ENCODE measurements around the gene C1QTNF1.

The C1QTNF1 gene

DNA sequence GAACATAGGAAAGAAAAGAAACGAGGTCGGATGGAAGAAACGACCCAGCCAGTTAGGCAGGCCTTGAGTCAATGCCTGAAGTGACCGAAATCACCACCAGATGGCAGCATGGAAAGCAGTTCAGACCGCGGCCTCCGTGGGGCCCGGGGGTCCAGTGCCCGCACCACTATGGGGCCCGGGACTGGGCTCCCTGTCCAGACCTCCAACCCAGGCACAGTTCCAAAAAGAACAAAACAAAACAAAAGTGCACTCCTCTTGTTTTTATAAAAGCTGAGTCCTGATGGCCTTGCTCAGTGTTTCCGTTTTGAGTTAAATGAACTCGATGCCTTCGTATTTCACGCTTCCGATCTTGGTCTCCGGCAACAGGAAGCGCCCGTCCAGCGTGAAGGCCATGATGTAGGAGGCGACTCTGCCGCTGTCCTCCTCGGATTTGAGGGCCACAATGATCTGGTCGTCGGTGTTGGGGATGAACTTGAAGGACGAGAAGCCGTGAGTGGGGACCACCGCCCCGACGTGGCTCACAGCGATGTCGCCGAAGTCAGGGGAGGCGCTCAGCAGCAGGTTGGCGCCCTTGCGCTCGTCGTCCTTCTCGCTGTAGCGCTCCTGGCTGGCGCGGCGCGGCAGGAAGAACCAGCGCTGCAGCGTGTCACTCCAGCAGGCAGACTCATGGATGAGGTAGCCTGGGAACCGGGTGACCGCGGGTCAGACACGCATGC lies 30.6 kb upstream of the C1QTNF1 start:
- DNase-seq: peak in 3 of 5 experiments; percentile 31 to 43 (median 36)

DNA sequence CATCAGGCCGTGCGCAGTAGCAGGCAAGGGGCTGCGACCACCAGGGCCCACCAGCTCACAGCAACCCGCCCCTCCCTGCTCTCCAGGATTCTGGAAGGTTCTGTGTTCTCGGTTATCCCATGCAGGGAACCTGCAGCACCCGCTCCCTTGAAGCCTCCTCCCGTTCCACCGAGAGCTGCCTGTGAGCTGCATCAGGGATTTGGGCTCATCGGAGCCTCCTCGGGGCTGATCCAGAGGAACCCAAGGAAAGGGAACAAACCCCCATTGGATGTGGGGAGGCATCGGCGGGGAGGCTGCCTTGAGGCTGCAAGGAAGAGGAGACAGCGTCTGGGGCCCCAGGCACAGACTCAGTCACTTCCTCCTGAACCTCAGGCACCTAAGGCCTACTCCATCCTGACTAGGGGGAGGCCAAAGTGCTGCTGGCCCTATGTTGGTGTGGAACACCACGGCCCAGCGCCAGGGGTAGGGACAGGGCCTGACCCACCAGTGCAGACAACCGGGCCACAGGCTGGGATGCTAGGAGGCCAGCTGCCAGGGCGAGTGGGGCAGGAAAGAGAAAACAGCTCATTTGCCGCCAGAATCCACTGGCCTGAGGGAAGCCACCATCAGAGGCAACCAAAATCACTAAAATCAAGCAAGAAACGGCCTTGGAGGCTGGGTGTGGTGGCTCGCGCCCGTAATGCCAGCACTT lies 29.8 kb upstream of the C1QTNF1 start:
- no peak for DNase-seq

DNA sequence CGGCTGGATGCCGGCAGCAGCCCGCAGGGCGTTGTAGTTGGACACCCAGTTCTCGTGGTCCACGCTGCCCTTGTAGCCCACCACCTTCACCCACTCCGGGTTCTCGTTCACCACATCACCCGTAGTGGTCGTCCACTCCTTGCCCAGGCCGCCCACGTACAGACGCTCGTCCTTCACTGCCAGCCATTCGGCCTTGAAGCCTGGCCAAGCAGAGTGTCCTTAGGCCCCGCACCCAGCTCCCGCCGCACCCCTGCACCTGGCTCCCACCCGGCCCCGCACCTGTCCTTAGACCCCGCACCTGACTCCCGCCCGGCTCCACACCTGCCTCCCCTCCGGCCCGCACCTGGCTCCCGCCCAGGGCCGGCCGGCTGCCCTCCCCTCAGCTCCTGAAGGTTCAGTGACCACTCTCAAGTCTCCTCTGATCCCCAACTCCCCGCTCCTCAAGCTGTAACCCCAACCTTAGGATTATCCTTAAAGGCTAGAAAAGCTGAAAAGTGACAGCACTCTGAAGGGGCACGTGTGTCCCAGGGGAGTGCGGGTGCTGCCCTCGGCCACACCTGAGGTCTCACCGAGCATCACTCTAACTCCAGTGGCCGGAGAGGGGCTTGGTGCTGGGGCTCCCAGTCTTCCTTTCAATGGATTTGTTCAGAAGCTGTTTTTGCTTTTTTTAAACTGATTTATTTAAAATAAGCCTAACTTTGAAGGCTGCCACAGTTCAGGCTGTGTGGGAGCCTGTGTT lies 28.8 kb upstream of the C1QTNF1 start:
- DNase-seq: no peak

DNA sequence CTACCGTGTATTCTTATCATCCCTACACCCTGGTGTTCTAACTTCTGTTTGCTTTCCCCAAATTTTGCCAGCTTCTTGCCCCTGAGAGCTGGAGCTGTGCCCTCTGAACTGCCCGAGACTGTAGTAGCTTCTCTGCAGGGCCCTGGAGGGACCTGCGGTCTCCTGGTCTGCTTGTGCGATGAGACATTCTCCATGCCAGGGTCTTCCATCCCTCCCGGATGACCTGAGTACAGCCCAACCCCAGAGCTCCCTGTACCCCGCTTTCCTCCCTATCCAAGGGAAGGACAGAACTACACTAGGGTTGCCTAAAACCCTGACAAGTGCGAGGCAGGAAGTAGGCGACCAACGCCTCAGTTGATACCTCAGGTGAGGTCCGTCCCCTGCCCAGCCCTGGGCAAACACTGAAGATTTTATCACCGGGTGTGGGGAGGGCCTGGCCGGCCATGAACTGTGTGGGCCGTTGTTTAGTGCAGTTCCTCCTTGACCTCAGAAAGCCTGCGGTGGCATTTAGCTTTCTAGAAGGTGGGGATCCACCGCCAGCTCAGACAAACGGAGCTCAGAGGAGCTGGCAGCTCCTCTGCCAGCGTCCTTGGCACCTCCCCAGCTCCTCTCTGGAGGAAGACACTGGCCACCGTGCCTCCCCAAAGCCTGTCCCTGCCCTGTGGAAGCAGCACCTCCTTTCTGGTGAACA lies 28.1 kb upstream of the C1QTNF1 start:
- no peak for DNase-seq

DNA sequence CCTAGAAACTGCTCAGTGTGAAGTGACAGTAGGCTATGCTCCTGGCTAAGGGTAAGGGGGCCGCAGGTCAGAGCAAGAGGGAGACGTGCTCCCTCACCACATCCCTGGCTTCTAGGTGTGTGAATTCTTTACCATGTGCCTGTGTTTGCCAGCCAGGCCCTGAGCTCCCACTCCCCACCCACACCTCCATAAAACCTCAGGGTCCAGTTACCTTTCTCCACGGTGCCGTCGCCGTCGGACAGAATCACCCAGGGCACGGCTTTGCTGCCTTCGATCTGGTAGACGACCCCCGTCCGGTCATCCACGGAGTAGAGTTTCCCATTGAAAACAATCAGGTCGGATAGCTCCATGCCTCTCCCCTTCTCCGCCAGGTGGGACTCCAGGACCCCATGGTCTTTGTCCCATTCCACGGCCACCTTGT lies 27.2 kb upstream of the C1QTNF1 start:
- no peak for DNase-seq

DNA sequence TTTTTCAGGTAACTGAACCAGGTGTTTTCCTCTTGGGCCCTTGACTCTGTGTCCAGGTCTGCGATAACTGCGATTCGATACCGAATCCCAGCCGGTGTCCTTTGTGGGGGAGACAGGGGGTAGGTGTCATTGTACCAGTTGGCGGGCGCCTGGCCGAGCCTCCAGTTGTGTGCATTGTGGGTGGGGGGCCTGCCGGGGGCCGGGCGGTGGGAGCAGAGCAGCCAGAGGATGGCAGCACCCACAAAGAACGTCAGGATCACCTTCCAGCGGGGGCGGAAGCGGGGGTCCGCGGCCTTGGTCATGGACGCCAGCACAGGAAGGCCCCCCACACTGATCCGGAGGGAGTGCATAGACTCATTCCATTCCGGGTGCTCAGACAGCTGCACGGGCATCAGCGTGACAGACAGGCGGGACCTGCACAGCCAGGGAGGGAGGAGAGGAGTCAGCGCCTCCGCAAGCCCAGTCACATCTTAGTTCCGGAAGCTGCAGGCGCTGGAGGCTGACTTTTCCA lies 26.7 kb upstream of the C1QTNF1 start:
- DNase-seq: no peak

DNA sequence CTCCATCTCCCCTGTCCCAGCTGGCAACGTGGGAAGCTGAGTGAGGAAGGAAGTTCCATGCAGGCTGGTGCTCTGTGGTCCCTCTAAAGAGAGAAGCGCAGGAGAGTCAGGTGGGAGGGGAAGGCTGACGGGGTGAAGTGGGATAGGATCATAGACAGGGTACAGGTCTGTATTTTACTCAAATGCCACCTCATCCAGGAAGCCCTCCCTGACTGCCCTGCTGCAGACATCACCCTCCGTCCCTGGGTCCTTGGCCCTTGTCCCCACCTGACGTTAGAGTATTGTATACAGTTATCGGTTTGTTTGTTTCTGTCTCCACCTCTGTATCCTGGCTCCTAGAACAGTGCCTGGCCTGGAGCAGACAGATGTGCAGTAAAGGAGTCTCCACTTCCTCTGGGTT lies 26.1 kb upstream of the C1QTNF1 start:
- no peak for DNase-seq

DNA sequence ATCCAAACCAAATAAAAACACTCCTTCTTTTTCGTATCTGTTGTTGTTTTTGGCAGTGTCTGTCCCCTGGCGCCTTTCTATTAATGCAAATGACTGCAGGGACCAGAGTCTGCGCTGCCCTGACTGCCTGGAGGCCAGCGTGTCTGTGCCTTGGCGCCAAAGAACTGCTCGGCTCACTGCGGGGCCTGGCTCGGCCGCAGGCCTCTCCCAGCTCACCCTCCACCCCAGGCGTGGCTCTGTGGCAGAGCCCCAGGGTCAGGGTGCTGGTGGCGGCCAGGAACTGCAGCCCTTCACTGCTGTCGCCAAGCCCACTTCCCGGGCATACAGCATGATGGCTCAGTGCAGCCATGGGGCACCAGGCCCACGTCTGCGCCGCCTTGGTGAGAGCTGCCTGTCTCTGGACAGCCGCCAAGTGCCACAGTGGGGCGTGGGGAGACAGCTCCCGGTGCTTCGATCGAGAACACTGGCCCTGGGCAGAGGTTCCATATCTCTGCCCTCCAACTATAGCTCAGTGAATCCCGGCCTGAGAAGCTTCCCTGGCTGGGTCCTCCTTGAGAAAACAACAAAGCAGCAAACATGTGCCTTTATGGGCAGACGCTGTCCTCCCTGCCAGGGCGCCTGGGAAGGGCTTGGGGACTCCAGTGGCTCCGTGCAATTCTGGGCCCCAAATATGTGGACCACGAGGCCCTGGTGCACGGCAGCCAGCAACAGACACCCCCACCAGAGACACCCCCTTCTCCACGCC lies 25.5 kb upstream of the C1QTNF1 start:
- no peak for DNase-seq

DNA sequence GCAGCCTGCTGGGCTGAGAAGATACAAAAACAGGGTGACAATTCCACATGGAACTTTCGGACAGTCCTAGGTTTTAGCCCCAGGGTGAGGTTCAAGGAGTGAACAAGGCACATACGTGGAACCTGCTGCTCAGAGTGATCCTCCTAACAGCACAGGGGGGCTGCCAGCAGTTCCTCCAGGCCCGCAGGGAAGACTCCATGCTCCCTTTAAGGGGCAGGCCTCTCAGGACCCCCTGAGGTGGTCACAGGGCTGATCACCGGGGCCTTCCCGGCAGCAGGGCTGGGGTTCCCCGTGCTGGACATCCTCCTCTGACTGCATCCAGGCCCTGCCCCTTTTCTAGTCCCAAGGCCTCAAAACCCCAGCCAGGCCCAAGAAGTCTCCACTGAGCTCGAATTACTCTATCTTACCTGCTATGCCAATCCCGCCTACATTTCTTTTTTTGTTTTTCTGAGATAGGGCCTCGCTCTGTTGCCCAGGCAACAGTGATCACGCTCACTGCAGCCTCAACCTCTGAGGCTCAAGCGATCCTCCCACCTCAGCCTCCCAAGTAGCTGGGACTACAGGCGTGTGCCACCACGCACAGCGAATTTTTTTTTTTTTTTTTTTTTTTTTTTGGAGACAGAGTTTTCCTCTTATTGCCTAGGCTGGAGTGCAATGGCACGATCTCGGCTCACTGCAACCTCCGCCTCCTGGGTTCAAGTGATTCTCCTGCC lies 24.8 kb upstream of the C1QTNF1 start:
- DNase-seq: no peak

DNA sequence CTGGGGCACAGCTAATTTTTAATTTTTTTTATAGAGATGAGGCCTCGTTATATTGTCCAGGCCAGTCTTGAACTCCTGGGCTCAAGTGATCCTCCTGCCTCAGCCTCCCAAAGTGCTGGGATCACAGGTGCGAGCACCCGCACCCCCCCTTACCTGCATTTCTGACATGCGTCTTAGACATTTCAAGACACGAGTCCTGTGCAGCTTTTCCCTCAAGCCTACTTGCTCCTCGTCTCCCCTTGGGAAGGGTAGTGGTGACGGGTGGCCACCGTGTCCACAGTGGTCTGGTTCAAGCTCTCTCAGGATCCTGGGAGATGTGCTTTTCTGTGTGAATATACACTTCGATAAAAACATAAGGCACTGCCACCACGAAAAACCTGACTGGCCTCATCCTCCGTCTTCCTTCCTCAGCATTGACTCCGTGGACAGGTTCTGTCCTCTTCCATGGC lies 24.0 kb upstream of the C1QTNF1 start:
- DNase-seq: no peak

DNA sequence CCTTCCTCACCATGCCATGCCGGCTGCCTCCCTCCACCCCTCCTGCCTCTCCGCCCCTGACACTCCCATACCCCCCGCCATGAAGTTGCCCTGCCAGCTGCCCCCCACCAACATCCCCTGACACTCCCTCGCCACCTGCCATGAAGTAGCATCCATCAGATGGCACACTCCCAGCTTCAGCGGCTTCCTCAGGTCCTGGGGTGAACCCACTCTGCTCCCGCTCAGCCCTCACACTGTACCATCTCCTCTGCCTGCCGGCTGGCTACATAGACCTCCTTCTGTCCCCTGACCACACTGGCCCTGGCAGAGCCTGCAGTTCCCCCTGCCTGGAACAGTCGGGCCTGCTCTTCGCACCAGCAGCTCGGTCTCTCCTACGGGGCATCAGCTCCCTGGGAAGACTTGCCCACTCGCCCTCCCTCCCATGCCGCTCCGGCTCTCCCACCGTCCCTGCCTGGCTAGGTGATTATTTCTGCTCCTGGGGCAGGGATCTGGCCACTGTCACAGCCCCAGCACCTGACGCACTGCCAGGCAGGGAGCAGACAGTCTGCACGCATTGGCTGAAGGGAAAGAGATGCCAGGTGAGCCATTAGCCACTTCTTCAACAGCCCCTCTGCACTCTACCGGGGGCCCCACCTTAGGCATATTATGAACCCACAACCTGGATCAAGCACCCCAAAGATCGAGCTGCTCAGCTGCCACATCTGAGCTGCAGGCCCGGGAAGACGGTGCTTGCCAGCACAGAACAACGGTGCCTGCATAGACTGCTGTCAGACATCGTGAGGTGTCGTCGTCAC lies 23.4 kb upstream of the C1QTNF1 start:
- DNase-seq: no peak

DNA sequence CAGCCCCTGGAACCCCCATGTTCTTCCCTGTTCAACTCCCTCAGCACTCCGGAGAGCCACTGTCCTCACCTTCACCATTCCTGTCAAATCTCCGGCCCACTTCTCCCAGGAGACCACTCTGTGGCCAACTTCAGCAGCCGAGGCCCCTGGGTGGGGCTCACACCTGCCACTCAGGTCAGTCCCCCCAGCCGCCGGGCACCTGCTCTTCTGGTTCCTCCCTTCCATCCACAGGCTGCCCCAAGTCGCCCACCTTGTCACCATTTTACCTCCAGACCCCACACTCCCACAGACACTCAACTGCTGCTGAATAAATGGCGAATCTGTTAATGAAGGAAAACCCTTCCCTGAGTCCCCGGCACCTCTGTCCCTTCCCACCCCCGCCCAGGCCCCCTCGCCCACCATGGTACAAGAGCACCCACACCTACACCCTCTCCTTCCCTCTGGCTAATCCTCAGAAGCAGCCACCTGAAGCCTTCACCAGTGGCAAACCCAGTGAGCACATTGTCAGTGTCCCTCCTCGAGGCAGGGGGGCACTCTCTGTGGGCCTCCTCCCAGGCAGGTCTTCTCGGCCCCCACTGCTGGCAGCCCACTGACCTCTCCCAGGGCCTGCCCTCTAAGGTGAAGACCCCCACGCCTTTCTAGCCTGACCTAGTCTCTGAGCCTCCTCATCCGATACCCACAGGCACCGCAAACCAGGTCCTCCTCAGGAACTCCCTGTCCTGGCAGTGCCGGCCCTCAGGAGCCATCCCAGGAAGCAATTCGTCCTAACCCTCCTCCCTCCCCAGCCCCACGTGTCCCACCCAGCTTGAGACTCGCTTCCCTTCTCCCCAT lies 22.6 kb upstream of the C1QTNF1 start:
- no peak for DNase-seq

DNA sequence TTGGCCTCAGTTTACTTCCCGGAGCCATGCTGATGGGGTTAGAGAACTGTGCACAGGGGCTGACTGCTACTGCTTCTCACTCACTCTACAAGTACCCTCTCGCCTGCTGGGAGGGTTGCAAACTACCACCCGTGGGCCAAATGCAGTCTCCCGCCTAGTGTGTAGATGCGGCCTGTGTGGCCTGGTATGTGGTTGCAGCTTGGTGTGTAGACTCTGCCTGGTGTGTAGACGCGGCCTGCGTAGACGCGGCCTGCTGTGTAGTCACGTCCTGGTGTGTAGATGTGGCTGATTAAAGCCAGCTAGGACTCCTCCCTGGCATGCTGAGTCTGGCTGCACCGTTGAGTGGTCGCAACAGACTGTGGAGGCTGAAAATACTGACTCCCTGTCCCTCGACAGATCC lies 21.7 kb upstream of the C1QTNF1 start:
- DNase-seq: no peak

DNA sequence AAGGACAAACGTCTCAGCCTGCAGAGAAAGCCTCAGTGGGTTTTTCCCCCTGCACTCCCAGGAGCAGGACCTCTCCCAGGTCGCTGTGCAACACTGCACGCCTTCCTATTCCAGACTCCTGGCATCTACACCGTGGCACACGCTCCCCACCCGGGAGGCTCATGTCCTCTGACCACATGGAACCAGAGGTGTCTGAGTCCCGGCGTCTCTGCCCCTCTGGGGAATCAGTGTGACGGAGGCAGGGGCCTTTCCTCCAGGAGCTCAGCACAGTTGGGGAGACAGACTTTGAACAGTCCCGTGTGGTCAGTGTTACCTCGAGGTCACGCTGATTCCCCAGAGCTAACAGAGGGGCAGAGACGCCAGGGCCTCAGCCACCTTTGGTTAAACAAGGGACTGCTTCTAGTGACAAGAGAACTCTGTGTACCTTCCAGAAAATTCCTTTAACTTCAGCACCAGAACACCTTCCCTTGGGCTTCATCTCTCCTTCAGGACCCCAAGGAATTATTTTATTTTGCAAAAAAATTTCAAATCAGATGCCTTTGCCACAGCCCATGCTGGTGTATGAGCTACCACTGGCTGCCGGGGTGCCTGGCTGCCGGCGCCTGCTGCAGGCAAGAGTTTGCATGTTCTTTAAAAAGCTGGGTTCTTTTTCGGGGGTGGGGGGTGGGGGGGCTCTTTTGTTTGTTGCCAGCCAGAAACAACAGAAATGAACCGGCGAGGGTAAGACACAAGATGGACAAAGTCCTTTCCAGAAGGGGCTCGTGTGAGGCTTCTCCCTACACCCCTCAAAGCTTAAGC lies 21.0 kb upstream of the C1QTNF1 start:
- DNase-seq: no peak

DNA sequence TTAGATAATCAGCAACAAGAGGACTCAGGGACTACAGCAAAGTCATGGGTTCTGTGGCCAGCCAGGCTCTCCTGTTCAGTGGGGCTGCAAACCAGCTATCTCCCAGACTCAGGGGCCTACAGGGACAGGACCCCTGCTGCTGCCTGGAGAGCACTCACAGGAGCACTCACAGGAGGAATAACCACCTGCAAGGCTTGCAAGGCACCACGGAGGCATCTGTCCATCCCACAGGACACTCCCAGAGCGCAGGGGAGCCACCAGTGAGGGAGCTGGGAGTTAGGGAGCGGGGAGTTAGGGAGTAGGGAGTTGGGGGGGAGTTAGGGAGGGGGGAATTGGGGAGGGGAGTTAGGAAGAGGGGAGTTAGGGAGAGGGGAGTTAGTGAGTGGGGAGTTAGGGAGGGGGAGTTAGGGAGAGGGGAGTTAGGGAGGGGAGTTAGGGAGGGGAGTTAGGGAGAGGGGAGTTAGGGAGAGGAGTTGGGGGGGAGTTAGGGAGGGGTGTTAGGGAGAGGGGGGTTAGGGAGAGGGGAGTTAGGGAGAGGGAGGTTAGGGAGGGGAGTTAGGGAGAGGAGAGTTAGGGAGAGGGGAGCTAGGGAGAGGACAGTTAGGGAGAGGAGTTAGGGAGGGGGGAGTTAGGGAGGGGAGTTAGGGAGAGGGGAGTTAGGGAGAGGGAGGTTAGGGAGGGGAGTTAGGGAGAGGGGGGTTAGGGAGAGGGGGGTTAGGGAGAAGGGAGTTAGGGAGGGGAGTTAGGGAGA lies 20.1 kb upstream of the C1QTNF1 start:
- no peak for DNase-seq

DNA sequence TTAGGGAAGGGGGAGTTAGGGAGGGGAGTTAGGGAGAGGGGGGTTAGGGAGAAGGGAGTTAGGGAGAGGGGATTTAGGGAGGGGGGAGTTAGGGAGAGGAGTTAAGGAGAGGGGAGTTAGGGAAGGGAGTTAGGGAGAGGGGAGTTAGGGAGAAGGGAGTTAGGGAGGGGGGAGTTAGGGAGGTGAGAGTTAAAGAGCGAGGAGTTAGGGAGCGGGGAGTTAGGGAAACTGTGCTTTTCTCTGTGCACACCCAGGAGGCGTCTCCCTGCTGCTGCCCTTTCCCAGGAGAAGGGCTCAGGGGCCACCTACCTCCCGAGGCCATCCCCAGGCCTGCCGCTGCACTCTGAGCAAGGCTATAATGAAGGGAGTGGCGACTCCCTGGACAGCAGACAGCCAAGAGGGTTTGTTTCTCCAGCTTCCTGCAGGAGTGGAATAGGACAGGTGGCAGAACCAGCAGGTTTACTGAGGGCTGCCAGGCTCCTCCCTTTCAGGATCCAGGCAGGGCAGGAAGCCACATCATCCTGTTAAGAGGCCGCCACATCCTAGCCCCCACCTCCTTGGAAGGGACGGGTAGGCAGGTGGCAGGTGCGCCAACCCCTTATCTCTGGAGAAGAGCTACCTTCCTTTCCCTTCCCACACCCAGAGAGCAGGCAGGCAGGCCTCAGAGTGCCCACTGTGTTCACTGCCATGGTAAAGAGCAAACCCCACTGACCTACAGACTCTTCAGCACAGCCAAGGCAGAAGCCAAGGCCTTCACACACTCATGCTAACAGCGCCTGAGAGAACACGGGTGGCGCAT lies 18.7 kb upstream of the C1QTNF1 start:
- peak in 1 of 5 experiments; percentile 35 for DNase-seq

DNA sequence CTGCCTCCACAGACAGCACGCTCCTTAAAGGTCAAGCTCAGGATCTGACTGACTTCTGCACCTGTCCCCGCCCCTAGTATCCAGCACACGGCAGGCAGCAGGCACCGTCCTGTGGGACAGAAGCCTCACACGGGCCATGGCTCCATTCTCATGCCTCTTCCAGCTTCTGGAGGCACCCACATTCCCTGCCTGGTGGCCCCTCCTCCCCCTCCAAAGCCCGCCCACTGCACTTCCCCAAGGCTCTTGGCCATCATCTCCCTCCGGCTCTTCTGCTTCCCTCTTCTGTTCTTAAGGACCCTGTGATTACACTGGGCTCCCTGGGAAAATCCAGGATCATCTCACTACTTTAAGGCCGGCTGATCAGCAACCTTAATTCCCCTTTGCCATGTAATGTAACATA lies 17.9 kb upstream of the C1QTNF1 start:
- DNase-seq: no peak
